HCT116 (cell line): Measurements from ENCODE around the gene ABHD17B. TPM values are rescaled to one million over a fixed set of nuclear protein-coding genes. Genes with fewer than 3 reads are reported as not detected.

Source experiments
- ATAC-seq: fragments of 200-7000 bp; cut with Tn5 transposase; 2 replicates; pipeline ENCODE4 v1.9.1; 2020; ENCODE audit warnings: mild to moderate bottlenecking, moderate library complexity
- BruUV-seq: library from RNA; stranded (reverse); fragments of 400-500 nt; replicated peaks from 2 replicates; lab custom pipeline; 2021; lab: Mats Ljungman, UMichigan
- CTCF ChIA-PET: fragments of 300-600 bp; sonication (Branson Sonifier 250); formaldehyde crosslinking; loops from one replicate; lab custom pipeline; 2021; ENCODE audit warnings: antibody characterized with exemption; lab: Charles Lee
- POLR2A ChIA-PET: fragments of 300-600, 350-600 bp; sonication (Branson Sonifier 250); formaldehyde crosslinking; loops from one replicate; lab custom pipeline; 2021; ENCODE audit warnings: antibody characterized with exemption; lab: Charles Lee
- RAD21 ChIA-PET, 2 experiments: fragments of 300-600 bp; sonication (Branson Sonifier 250); formaldehyde crosslinking; loops; one replicate each; lab custom pipeline; 2023; ENCODE audit warnings: low total read pairs in 2 of 2; ENCODE audit not compliant: uncharacterized antibody in 2 of 2, unreplicated experiment in 2 of 2, low non-redundant PET in 1 of 2; lab: Charles Lee
- DNase-seq: peaks from one replicate; pipeline ENCODE4 v3.0.0-alpha.2; 2010; ENCODE audit warnings: low read depth, low spot score
- H2AFZ ChIP-seq: fragments of 200-600 bp; shearing (Covaris generic), sonication (generic); 2 replicates; pipeline ENCODE4 v1.6.1; 2017; ENCODE audit warnings: low read depth, mixed run types, mixed read lengths, antibody characterized with exemption, low read length; ENCODE audit not compliant: poor library complexity, severe bottlenecking
- H3K27ac ChIP-seq: 2 replicates; pipeline ENCODE4 v1.5.1; 2012; ENCODE audit warnings: low read depth, low read length
- H3K27me3 ChIP-seq: fragments of 200-600 bp; sonication (generic); 2 replicates; pipeline ENCODE4 v1.6.1; 2016; ENCODE audit warnings: mixed run types, low read length, mixed read lengths; ENCODE audit not compliant: insufficient read depth
- H3K36me3 ChIP-seq, 2 experiments: fragments of 200-500 bp in 1 of 2; fragments of 200-600 bp in 1 of 2; sonication (Bioruptor generic) in 1 of 2; sonication (generic) in 1 of 2; 2 replicates each; pipeline versions ENCODE4 v1.5.1 to v1.6.1; 2014 to 2016; ENCODE audit warnings: low read length in 2 of 2, inconsistent platforms in 1 of 2, mixed read lengths in 1 of 2, mixed run types in 1 of 2; ENCODE audit not compliant: insufficient read depth in 2 of 2, control insufficient read depth in 1 of 2
- H3K4me1 ChIP-seq, 2 experiments: fragments of 200-600 bp in 1 of 2; sonication (generic) in 1 of 2; 2 replicates each; pipeline versions ENCODE4 v1.5.1 to v1.6.1; 2012 to 2017; ENCODE audit warnings: low read length in 2 of 2, inconsistent platforms in 1 of 2, mild to moderate bottlenecking in 1 of 2, mixed read lengths in 1 of 2, mixed run types in 1 of 2, moderate library complexity in 1 of 2; ENCODE audit not compliant: insufficient read depth in 2 of 2, control insufficient read depth in 1 of 2
- H3K4me2 ChIP-seq: fragments of 200-600 bp; sonication (generic); 2 replicates; pipeline ENCODE4 v1.6.1; 2017; ENCODE audit warnings: mixed run types, low read length, mixed read lengths
- H3K4me3 ChIP-seq, 2 experiments: fragments of 200-600 bp in 1 of 2; sonication (generic) in 1 of 2; replicated peaks in 1 of 2; 2 replicates each; pipeline ENCODE4 v1.5.1; 2011 to 2016; ENCODE audit warnings: low read length in 2 of 2, control low read depth in 1 of 2, low read depth in 1 of 2, mild to moderate bottlenecking in 1 of 2, mixed read lengths in 1 of 2, mixed run types in 1 of 2
- H3K79me2 ChIP-seq: fragments of 200-600 bp; sonication (generic); 2 replicates; pipeline ENCODE4 v1.6.1; 2017; ENCODE audit warnings: mild to moderate bottlenecking, mixed run types, low read length, moderate library complexity, mixed read lengths; ENCODE audit not compliant: insufficient read depth
- H3K9ac ChIP-seq: fragments of 200-600 bp; sonication (generic); 2 replicates; pipeline ENCODE4 v1.6.1; 2016; ENCODE audit warnings: low read length, mixed read lengths
- H3K9me2 ChIP-seq: fragments of 200-600 bp; sonication (generic), shearing (Covaris generic); 2 replicates; pipeline ENCODE4 v1.6.1; 2017; ENCODE audit warnings: mixed run types, mild to moderate bottlenecking, moderate library complexity; ENCODE audit not compliant: insufficient read depth
- H3K9me3 ChIP-seq, 2 experiments: fragments of 200-500 bp in 1 of 2; fragments of 200-600 bp in 1 of 2; sonication (Bioruptor generic) in 1 of 2; sonication (generic) in 1 of 2; 2 replicates each; pipeline ENCODE4 v1.6.1; 2014 to 2017; ENCODE audit warnings: low read length in 2 of 2, mixed read lengths in 2 of 2, inconsistent platforms in 1 of 2, low read depth in 1 of 2, mild to moderate bottlenecking in 1 of 2, mixed run types in 1 of 2, moderate library complexity in 1 of 2; ENCODE audit not compliant: control insufficient read depth in 1 of 2, insufficient read depth in 1 of 2
- H4K20me1 ChIP-seq: fragments of 200-600 bp; sonication (generic), shearing (Covaris generic); 2 replicates; pipeline ENCODE4 v1.6.1; 2017; ENCODE audit warnings: mixed run types, mild to moderate bottlenecking, moderate library complexity; ENCODE audit not compliant: insufficient read depth
- ATF3 ChIP-seq: IDR thresholded peaks from 2 replicates; pipeline ENCODE4 v1.6.1; 2012
- CEBPB ChIP-seq: IDR thresholded peaks from 2 replicates; pipeline ENCODE4 v1.6.1; 2012; ENCODE audit warnings: low read depth
- CTCF ChIP-seq, 3 experiments: fragments of 200-600 bp in 1 of 3; sonication (generic) in 1 of 3; IDR thresholded peaks in 2 of 3; conservative IDR thresholded peaks in 1 of 3; 2 replicates each; pipeline ENCODE4 v1.5.1; 2012 to 2017; ENCODE audit warnings: low read depth in 2 of 3, low read length in 2 of 3, antibody characterized with exemption in 1 of 3, borderline replicate concordance in 1 of 3, control low read depth in 1 of 3, mild to moderate bottlenecking in 1 of 3, mixed read lengths in 1 of 3, mixed run types in 1 of 3, moderate library complexity in 1 of 3; ENCODE audit not compliant: insufficient read depth in 1 of 3
- ELF1 ChIP-seq: IDR thresholded peaks from 2 replicates; pipeline ENCODE4 v1.6.1; 2012; ENCODE audit warnings: low read depth, borderline replicate concordance
- EZH2 ChIP-seq: fragments of 200-600 bp; sonication (generic); IDR thresholded peaks from 2 replicates; pipeline ENCODE4 v1.6.1; 2017; ENCODE audit warnings: antibody characterized with exemption, mixed run types
- POLR2AphosphoS5 ChIP-seq: IDR thresholded peaks from 2 replicates; pipeline ENCODE4 v1.6.1; 2011; ENCODE audit warnings: mild to moderate bottlenecking, low read depth, low read length, moderate library complexity
- RAD21 ChIP-seq: IDR thresholded peaks from 2 replicates; pipeline ENCODE4 v1.6.1; 2012; ENCODE audit warnings: low read depth, mild to moderate bottlenecking
- REST ChIP-seq: IDR thresholded peaks from 2 replicates; pipeline ENCODE4 v1.6.1; 2012; ENCODE audit warnings: low read depth
- SIN3A ChIP-seq: IDR thresholded peaks from 2 replicates; pipeline ENCODE4 v1.6.1; 2012; ENCODE audit warnings: low read depth
- TCF7L2 ChIP-seq: IDR thresholded peaks from 2 replicates; pipeline ENCODE4 v1.7.0; 2011; ENCODE audit warnings: borderline replicate concordance, inconsistent platforms; ENCODE audit not compliant: insufficient read depth, insufficient read length; ENCODE audit errors: extremely low read depth
- intact Hi-C: fragments of 100-400 bp; cut with micrococcal nuclease; formaldehyde crosslinking; loops from 2 replicates; pipeline ENCODE4 v1.10.0; 2022
- total RNA-seq: library from RNA; stranded (reverse); gene quantifications from one replicate; pipeline ENCODE4 v1.2.1, GENCODE V29; 2021; ENCODE audit not compliant: unreplicated experiment

ABHD17B gene
- total RNA-seq, 1 experiment from 2014 or later: 17.0 TPM

GRCh38 chr9:71830929-71831328 lies 80.1 kb downstream of the ABHD17B start:
- no TSS peak for BruUV-seq
- intact Hi-C loops: no loop called here
- Histone ChIP-seq H3K27me3 (no peaks in the 10 kb centered on the region), H3K27ac (no peak overlapping the region), H3K4me1 (no peaks in the 10 kb centered on the region), H3K79me2 (no peaks in the 10 kb centered on the region), H3K9me2 (no peaks in the 10 kb centered on the region), H2AFZ (no peak overlapping the region), H3K4me3 (no peak overlapping the region), H3K36me3 (no peaks in the 10 kb centered on the region), H3K9me3 (no peaks in the 10 kb centered on the region), H3K4me2 (no peak overlapping the region), H3K9ac (no peak overlapping the region), H4K20me1 (no peaks in the 10 kb centered on the region)
- CTCF ChIA-PET: no interaction called here
- no peak for TF ChIP-seq REST
- TF ChIP-seq ELF1: no peak
- TF ChIP-seq ATF3: no peak
- no peak for TF ChIP-seq SIN3A
- no peak for TF ChIP-seq CTCF (IDR thresholded peaks at IDR 0.05 in 2 of 3, conservative IDR thresholded peaks at IDR 0.05 in 1 of 3; ENCODE audit: borderline replicate concordance in 1 of 3, insufficient read depth in 1 of 3, low read depth in 2 of 3, low read length in 2 of 3)
- TF ChIP-seq EZH2: no peak
- TF ChIP-seq CEBPB: no peak
- TF ChIP-seq POLR2AphosphoS5: no peak
- TF ChIP-seq RAD21: no peak
- no peak for TF ChIP-seq TCF7L2
- no peak for ATAC-seq
- POLR2A ChIA-PET: no interaction called here
- DNase-seq: no peak
- RAD21 ChIA-PET: no interaction called here
